Eye (tissue), 1 donor: Measurements from ENCODE around the gene LRRC43.
A peak's percentile ranks its signal among the peaks of the same experiment; 100 is the strongest.
"Not testable (repeated sequence)": the region's sequence is repeated elsewhere in the genome, so short reads cannot be mapped to it uniquely, and the experiment has no call there.

Experiments used
- DNase-seq: peaks from one replicate; pipeline ENCODE4 v3.0.0-alpha.2; 2015

LRRC43 gene

DNA sequence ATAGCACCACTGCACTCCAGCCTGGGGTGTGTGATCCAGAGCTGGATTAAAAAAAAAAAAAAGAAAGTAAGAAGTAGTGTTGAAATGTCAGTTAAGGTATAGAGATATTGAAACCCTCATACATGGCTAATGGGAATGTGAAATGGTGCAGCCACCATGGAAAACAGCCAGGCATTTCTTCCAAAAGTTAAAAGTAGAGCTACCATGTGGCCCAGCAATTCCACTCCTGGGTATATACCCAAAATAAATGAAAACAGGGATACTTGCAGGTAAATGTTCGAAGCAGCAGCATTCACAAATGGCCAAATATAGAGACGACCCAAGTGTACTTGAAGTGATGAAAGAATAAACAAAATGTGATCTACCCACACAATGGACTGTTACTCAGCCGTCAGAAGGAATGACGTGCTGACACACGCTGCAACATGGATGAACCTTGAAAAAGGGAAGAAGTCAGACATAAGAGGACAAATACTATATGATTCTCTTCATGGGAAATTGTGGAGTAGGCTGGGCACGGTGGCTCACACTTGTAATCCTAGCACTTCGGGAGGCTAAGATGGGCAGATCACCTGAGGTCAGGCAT is 24.1 kb upstream of the LRRC43 start:
- DNase-seq: no peak

GRCh38 chr12:122159882-122160281 is 23.0 kb upstream of the LRRC43 start:
- DNase-seq: no peak

- DNase-seq: no peak
Measured at GRCh38 chr12:122160761-122161160, 22.2 kb upstream of the LRRC43 start.

- no peak for DNase-seq
Measured at GRCh38 chr12:122161682-122162081, 21.2 kb upstream of the LRRC43 start.

GRCh38 chr12:122162976-122163375 is 19.9 kb upstream of the LRRC43 start:
- DNase-seq: no peak

GRCh38 chr12:122166422-122167349 is 16.2 kb upstream of the LRRC43 start:
- DNase-seq: peak; percentile 18

GRCh38 chr12:122167356-122167925 is 15.5 kb upstream of the LRRC43 start:
- DNase-seq: no peak

- no peak for DNase-seq
Measured at GRCh38 chr12:122168492-122168891, 14.4 kb upstream of the LRRC43 start.

GRCh38 chr12:122171399-122171798 is 11.5 kb upstream of the LRRC43 start:
- DNase-seq: no peak

DNA sequence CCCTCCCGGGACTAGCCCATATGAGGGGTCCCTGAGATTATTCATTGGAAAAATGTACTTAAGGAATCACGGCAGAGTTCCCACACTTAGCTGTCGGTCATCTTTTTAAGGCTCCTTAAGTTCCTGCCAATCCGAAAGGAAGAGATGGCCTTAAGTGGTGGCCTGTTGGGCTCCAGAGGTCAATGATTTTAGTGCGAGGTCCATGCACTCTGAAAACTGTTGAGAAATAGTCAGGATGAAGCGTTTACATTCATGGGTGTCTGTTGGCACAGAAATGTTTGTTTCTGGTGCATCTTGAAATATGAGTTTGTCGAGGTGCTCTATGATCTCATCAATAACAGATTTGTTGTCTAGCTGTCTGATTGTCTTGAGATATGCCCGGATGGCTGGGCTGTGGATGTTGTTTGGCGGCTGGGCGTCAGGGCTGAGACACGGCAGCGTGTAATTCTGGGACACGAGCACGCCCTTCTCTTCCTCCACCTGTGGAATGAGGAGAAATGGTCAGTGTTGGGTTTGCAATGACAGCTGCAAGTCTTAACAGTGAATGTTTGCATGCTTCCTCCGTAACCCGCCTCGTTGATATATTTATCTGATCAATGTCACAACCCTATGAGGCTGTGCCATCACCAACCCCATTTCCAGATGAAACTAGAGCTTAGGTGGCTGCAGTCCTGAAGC is 10.5 kb upstream of the LRRC43 start:
- DNase-seq: no peak

DNA sequence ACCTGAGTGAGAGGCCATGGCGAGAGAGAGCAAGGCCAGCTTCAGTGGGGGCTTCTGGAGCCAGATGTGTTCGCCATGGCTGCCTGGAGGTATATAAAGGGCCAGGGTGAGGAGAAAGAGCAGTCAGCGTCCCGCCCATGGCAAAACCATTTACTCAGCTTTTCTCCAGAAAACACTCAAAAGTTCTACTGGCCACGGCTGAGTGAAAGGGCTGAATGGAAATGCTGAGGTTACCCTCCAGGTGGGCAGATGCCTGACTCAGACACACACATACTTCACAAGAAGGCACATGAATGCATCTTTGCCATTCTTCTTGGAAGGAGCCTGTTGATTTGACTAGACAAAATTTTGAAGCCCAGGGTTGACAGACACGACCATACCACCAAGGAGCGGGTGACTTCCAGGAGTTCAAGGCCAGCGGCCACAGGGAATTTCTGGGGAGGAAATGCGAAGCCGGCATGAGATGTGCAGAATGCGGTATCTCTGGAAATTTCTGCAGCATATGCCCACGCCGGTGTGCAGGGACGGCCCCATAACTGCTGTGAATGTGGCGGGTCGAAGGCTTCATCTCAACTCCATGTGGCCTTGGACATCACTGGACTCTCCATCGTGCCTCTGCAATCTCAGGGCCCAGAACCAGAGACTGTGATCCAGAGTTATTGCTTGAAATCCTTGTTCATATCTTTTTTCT is 8.6 kb upstream of the LRRC43 start, which contains the start of gene IL31:
Gene IL31, minus strand, starts transcription at position 67 of the 691 bp plus-strand sequence. Its CDS starts 49 bp downstream, at position 18.
- no peak for DNase-seq

DNA sequence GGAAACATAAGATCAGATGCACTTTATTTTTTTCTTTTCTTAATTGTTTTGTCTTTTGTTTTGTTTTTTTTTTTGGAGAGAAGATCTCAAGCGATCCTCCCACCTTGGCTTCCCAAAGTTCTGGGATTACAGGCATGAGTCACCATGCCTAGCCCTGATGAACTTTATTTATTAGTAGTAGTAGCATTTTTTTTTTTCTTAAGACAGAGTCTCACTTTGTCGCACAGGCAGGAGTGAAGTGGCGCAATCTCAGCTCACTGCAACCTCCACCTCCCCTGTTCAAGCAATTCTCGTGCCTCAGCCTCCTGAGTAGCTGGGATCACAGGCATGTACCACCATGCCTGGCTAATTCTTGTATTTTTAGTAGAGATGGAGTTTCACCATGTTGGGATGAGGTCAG is 6.5 kb upstream of the LRRC43 start:
- DNase-seq: not testable (repeated sequence)

GRCh38 chr12:122183588-122183940 is 641 bp downstream of the LRRC43 start:
- peak; percentile 30 for DNase-seq

DNA sequence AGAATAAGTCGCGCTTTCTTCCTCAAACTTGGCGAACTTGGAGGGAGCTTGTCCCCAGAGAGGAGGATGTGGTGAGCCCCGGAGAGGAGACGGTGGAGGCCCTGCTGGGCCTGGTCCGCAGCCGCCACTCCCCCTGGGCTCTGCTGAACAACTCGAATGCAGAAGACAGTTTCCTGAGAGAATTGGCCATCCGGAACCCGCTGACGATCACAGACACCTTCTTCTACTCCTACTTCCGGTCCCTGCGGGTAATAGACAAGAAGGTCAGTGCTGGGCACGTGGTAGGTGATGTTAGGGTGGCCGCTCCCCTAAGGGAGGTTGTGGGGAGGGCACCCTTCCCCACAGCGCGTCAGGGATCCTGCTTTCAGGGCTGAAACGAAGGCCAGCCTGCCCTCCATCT is 1.6 kb downstream of the LRRC43 start:
- DNase-seq: no peak

- DNase-seq: no peak
Measured at GRCh38 chr12:122185079-122185478, 2.2 kb downstream of the LRRC43 start.

DNA sequence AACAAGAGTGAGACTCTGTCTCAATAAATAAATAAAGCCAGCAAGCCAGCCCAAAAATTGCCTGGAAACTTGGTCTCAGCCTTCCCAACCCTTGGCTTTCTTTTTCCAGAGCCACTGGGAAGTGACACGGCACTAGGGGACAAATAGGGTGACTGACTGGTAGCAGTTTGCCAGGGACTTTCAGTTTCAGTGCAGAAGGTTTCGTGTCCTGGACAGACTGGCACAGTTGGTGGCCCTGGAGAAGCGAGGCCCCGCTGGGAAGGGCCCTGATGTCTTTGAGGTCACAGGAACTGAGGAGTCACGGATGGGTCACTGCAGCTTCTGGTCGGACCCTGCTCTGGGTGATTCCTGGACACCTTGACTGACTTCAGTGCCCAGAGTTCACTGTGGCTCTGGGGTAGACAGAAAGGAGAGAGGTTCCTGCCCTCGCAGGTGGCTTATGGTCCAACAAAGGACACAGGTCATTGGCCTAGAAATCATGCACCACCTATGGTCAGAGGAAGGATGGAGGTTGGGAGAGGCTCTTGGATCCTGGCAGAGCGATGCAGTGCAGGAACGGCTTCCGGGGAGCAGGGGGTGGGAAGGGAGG is 2.7 kb downstream of the LRRC43 start:
- DNase-seq: no peak

DNA sequence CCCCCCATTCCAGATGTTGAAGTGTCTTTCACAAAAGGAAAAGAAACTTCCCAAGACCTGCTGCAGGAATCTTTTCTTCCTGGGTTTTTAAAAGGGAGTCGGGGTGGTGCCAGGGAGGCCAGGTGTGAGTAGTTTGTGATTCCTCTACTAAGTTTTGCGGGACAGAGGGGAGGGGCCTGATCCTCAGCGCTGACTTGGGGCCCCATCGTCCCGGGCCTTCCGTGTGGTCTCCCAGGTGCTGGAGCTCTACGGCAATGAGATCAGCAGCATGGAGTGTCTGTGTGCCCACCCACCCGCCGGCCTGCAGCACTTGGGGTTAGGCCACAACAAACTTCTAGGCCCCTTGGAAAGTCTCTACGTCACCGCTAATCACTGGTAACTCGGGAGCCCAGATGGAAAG is 4.5 kb downstream of the LRRC43 start:
- no peak for DNase-seq

DNA sequence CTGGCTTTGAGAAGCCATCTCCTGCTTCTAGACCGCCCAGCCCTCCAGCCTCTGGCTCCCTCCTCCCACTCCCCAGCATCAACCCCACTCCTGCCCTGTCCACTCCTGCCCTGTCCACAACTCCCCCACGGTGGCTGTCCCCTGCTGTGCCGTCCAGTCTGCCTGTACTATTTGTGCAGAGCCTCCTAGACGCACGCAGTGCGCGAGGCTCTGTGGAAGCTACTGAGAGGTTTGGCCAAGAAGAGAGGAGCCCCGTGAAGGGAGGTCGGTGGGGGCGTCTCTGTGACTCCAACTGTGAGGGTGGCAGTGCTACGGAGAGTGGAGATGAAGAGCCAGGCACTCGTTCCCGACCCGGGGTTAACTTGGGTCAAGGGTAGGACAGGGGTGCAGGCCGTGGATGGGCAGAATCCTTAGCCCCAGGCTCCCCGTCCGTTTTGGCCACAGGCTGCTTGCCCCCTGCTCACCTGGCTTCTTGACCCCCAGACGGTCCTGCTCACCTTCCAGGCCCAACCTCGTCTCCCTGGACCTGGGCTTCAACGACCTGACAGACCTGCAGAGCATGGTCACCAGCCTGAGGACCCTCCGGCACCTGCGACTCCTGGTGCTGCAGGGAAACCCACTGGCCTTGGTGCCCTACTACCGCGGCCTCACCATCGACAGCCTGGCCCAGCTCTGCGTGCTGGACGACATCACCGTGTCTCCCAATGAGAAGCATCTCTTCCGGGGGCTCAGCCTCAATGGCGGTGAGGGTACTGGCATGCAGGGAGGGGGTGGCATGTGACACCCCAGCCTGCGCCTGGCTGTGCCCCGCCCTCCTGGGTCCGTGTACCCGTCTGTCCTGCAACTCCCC is 6.9 kb downstream of the LRRC43 start:
- DNase-seq: no peak

DNA sequence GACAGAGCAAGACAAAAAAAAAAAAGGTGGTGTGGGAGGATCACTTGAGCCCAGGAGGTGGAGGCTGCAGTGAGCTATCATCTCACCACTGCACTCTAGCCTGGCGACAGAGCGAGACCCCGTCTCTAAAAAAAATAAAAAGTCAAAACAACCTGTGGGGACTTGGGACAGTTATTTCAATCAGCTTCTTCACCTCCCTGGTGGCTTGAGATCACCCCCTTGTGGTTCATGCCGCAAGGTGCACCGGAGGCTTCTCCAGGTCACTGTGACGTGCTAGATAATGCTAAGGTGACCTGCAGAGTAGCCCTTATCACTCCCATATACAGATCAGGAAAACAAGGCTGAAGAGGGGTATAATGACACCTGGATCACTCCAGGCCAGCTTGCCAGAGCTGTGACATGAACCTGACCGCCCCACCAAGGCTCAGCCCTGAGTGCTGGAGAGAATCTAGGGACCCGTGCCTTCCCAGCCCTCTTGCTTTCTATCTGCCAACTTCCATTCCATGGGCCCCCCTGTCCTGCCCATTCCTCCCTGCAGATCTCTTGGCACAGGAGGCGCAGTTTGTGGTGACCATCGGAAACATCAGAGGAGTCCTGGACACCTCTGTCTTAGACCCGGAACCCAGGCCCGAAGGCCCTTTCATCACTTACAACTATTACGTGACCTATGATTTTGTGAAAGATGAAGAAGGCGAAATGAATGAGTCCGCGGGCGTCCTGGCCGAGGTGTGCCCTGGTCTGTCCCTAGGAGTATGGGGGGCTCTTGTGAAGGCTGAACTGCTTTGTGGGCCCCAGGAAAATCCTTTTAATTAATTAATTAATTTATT is 8.1 kb downstream of the LRRC43 start:
- DNase-seq: peak; percentile 63

DNA sequence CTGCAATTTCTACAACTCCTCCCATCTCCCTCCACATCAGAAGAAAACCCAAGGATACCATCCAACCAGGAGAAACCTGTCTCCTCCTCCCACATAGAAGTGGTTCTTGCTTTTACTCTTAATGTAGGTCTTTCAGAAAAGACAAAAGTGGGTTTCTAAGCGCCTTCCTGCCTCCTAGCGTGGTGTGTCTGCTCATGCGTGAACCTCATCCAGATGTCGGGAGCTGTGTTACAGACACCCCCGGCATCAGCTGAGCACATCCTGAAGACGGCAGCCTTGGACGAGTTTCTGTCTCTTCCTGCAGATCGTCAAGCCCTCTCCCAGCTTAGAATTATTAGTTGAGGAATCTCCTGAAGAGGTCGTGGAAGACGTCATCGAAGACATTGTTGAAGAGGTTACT is 9.5 kb downstream of the LRRC43 start:
- DNase-seq: no peak
